Neural cell (in vitro differentiated cells): Measurements from ENCODE around the gene ARMH3.

Experiments used
- EZH2 ChIP-seq: fragments of 200-600, 300-800 bp; shearing (Covaris generic), sonication (generic); IDR thresholded peaks from 2 replicates; pipeline ENCODE4 v1.6.1; 2014; ENCODE audit warnings: antibody characterized with exemption, low read length, borderline replicate concordance, mild to moderate bottlenecking; ENCODE audit not compliant: insufficient read depth, poor library complexity, severe bottlenecking
- POLR2AphosphoS5 ChIP-seq: IDR thresholded peaks from 2 replicates; pipeline ENCODE4 v1.6.1; 2012
- SMC3 ChIP-seq: fragments of 450-650 bp; conservative IDR thresholded peaks from 2 replicates; pipeline ENCODE4 v1.6.1; 2014; ENCODE audit warnings: antibody characterized with exemption, mild to moderate bottlenecking, moderate library complexity; ENCODE audit not compliant: poor library complexity
- TAF1 ChIP-seq: IDR thresholded peaks from 2 replicates; pipeline ENCODE4 v1.6.1; 2012; ENCODE audit warnings: low read depth
- TF ChIP-seq, protein P1 (sequence below): fragments of 450-650 bp; IDR thresholded peaks from 2 replicates; pipeline ENCODE4 v1.5.1; 2014; ENCODE audit warnings: antibody characterized with exemption, mild to moderate bottlenecking, moderate library complexity; ENCODE audit not compliant: poor library complexity, severe bottlenecking
- TF ChIP-seq, protein P2 (sequence below): IDR thresholded peaks from 2 replicates; pipeline ENCODE4 v1.6.1; 2012; ENCODE audit warnings: borderline replicate concordance

DNA sequence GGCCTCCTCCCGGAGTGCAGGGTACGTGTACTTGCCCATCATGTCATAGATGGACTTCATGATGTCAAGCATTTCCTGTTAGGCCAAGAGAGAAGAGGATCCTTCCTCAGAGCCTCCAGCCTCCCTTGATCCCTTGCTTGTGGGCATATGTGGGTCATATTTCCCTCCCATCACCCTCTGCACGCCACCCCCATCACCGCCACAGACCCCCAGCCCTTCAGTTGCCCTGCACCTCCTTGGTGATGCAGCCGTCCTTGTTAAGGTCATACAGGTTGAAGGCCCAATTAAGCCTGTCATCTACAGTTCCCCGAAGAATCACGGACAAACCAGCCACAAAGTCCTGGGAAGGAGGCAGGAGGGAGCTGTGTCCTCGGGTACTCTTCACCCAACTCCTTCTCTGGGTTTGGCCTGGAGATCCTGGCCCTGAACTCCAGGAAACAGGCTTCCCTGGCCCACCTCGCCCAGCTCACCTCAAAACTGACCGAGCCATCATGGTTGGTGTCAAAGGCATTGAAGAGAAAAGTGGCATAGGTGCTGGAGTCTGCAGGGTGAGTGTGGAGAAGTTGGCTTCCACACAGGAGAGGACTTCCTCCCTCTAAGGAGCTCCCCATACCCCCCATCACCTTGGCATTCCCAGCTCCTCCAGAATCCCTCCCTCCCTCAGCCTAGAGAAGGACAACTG is 227.9 kb downstream of the ARMH3 start:
- TF ChIP-seq POLR2AphosphoS5 (no peak), TAF1 (no peak), SMC3 (no peak), EZH2 (no peak)
- TF ChIP-seq, protein P1, sequence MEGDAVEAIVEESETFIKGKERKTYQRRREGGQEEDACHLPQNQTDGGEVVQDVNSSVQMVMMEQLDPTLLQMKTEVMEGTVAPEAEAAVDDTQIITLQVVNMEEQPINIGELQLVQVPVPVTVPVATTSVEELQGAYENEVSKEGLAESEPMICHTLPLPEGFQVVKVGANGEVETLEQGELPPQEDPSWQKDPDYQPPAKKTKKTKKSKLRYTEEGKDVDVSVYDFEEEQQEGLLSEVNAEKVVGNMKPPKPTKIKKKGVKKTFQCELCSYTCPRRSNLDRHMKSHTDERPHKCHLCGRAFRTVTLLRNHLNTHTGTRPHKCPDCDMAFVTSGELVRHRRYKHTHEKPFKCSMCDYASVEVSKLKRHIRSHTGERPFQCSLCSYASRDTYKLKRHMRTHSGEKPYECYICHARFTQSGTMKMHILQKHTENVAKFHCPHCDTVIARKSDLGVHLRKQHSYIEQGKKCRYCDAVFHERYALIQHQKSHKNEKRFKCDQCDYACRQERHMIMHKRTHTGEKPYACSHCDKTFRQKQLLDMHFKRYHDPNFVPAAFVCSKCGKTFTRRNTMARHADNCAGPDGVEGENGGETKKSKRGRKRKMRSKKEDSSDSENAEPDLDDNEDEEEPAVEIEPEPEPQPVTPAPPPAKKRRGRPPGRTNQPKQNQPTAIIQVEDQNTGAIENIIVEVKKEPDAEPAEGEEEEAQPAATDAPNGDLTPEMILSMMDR, result no peak
- TF ChIP-seq, protein P2, sequence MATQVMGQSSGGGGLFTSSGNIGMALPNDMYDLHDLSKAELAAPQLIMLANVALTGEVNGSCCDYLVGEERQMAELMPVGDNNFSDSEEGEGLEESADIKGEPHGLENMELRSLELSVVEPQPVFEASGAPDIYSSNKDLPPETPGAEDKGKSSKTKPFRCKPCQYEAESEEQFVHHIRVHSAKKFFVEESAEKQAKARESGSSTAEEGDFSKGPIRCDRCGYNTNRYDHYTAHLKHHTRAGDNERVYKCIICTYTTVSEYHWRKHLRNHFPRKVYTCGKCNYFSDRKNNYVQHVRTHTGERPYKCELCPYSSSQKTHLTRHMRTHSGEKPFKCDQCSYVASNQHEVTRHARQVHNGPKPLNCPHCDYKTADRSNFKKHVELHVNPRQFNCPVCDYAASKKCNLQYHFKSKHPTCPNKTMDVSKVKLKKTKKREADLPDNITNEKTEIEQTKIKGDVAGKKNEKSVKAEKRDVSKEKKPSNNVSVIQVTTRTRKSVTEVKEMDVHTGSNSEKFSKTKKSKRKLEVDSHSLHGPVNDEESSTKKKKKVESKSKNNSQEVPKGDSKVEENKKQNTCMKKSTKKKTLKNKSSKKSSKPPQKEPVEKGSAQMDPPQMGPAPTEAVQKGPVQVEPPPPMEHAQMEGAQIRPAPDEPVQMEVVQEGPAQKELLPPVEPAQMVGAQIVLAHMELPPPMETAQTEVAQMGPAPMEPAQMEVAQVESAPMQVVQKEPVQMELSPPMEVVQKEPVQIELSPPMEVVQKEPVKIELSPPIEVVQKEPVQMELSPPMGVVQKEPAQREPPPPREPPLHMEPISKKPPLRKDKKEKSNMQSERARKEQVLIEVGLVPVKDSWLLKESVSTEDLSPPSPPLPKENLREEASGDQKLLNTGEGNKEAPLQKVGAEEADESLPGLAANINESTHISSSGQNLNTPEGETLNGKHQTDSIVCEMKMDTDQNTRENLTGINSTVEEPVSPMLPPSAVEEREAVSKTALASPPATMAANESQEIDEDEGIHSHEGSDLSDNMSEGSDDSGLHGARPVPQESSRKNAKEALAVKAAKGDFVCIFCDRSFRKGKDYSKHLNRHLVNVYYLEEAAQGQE, result no peak
